ENCODE results near the gene CLPTM1. TPM values are rescaled to one million over a fixed set of nuclear protein-coding genes. Genes with fewer than 3 reads are reported as not detected.
"Not testable (repeated sequence)": the region's sequence is repeated elsewhere in the genome, so short reads cannot be mapped to it uniquely, and the experiment has no call there.

CLPTM1 gene
- total RNA-seq, 3 donors from 2014 or later: 98.3 to 125 (median 114) TPM

DNA sequence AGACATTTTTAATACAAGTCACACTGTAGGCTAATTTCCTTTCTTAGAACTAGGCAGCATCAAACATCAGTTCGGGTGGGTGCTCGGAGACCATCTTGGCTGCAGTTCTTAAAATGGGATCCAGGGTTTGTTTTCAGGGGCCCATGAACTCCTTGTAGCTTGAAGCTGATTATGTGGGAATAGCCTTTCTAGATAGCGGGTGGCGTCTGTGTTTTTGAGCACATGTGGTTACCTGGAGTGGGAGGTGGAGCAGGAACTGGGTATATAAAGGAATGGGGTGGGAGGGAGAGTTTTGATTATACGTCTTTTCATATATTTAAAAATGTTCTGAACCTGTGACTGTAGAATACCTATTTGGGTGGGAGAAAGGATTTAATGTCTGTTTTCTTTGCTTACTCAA is 12.9 kb downstream of the CLPTM1 start:
- no peak for ATAC-seq

GRCh38 chr19:44968670-44969069 is 13.5 kb downstream of the CLPTM1 start:
- TF ChIP-seq, protein P1, sequence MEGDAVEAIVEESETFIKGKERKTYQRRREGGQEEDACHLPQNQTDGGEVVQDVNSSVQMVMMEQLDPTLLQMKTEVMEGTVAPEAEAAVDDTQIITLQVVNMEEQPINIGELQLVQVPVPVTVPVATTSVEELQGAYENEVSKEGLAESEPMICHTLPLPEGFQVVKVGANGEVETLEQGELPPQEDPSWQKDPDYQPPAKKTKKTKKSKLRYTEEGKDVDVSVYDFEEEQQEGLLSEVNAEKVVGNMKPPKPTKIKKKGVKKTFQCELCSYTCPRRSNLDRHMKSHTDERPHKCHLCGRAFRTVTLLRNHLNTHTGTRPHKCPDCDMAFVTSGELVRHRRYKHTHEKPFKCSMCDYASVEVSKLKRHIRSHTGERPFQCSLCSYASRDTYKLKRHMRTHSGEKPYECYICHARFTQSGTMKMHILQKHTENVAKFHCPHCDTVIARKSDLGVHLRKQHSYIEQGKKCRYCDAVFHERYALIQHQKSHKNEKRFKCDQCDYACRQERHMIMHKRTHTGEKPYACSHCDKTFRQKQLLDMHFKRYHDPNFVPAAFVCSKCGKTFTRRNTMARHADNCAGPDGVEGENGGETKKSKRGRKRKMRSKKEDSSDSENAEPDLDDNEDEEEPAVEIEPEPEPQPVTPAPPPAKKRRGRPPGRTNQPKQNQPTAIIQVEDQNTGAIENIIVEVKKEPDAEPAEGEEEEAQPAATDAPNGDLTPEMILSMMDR (IDR thresholded peaks at IDR 0.05): no peak
- ATAC-seq: no peak
- intact Hi-C loops (cut with DNase I, micrococcal nuclease): no loop called here
- Histone ChIP-seq H3K36me3 (ENCODE audit: low read depth) (no peaks in the 10 kb centered on the region), H3K4me1 (ENCODE audit: low read depth) (no peaks in the 10 kb centered on the region), H3K4me3 (no peak overlapping the region), H3K9me3 (no peaks in the 10 kb centered on the region)
- no peak for DNase-seq

More for the DNA sequence above, 12.9 kb downstream of the CLPTM1 start:
- intact Hi-C loops (cut with DNase I, micrococcal nuclease): no loop called here
- H3K4me3 ChIP-seq: no peak overlapping the region
- no peak for DNase-seq
- TF ChIP-seq, protein P1 (IDR thresholded peaks at IDR 0.05): no peak
- H3K4me1 ChIP-seq (ENCODE audit: low read depth): no peaks in the 10 kb centered on the region
- H3K9me3 ChIP-seq: no peaks in the 10 kb centered on the region
- no peaks in the 10 kb centered on the region for H3K36me3 ChIP-seq (ENCODE audit: low read depth)

DNA sequence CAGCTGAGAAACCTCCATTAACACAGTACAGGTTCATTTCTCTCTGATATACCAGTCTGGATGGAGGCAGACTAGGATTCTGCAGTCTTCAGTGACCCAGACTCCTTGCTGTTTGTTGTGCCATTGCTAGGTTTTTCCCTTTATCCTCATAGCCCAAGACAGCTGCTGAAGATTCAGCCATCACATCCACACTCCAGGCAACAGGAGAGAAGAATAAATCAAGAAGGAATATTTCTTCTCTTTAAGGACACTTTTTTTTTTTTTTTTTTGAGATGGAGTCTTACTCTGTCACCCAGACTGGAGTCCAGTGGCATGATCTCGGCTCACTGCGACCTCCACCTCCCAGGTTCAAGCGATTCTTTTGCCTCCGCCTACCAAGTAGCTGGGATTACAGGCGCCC is 14.3 kb downstream of the CLPTM1 start:
- Histone ChIP-seq H3K9me3 (no peaks in the 10 kb centered on the region), H3K36me3 (ENCODE audit: low read depth) (peaks cover 3% of the 10 kb centered on the region), H3K4me1 (ENCODE audit: low read depth) (no peaks in the 10 kb centered on the region), H3K4me3 (no peak overlapping the region)
- DNase-seq (no peak), ATAC-seq (no peak)
- intact Hi-C loops (cut with DNase I, micrococcal nuclease): no loop called here
- TF ChIP-seq, protein P1 (IDR thresholded peaks at IDR 0.05): no peak

DNA sequence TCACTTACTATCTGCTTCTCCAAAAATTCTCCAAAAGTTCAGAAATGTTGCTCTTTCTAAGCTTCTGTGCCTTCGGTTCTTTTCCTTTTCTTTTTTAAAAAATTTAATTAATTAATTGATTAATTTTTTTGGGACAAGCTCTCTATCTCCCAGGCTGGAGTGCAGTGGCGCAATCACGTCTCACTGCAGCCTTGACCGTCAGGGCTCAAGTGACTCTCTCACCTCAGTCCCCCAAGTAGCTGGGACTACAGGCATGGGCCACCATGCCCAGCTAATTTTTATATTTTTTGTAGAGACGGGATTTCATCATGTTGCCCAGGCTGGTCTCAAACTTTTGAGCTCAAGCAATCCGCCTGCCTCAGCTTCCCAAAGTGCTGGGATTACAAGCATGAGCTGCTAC is 16.3 kb downstream of the CLPTM1 start:
- H3K4me1 ChIP-seq (ENCODE audit: low read depth); intact Hi-C loops (cut with DNase I, micrococcal nuclease); ATAC-seq; H3K36me3 ChIP-seq (ENCODE audit: low read depth); H3K4me3 ChIP-seq; DNase-seq; H3K9me3 ChIP-seq: not testable (repeated sequence)

DNA sequence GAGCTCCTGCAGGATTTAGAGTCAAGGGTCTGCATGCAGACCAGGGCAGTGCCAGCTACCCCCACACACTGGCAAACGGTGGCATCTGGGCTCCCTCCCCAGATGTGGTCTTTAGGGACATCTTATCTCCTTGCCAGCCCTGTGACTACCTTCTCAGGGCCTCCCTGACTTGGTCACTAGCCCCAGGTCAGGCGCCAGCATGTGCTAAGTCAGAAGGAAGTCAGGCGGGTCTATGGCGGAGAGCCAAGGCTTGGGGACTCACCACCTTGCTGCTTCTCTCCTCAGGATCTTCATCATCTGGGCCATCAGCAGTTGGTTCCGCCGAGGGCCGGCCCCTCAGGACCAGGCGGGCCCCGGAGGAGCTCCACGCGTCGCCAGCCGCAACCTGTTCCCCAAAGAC is 17.6 kb downstream of the CLPTM1 start:
- H3K36me3 ChIP-seq (ENCODE audit: low read depth): peaks cover 12% of the 10 kb centered on the region
- no peaks in the 10 kb centered on the region for H3K4me1 ChIP-seq (ENCODE audit: low read depth)
- no peak overlapping the region for H3K4me3 ChIP-seq
- no peaks in the 10 kb centered on the region for H3K9me3 ChIP-seq
- no peak for ATAC-seq
- TF ChIP-seq, protein P1 (IDR thresholded peaks at IDR 0.05): no peak
- intact Hi-C loops (cut with DNase I, micrococcal nuclease): no loop called here
- DNase-seq: no peak

DNA sequence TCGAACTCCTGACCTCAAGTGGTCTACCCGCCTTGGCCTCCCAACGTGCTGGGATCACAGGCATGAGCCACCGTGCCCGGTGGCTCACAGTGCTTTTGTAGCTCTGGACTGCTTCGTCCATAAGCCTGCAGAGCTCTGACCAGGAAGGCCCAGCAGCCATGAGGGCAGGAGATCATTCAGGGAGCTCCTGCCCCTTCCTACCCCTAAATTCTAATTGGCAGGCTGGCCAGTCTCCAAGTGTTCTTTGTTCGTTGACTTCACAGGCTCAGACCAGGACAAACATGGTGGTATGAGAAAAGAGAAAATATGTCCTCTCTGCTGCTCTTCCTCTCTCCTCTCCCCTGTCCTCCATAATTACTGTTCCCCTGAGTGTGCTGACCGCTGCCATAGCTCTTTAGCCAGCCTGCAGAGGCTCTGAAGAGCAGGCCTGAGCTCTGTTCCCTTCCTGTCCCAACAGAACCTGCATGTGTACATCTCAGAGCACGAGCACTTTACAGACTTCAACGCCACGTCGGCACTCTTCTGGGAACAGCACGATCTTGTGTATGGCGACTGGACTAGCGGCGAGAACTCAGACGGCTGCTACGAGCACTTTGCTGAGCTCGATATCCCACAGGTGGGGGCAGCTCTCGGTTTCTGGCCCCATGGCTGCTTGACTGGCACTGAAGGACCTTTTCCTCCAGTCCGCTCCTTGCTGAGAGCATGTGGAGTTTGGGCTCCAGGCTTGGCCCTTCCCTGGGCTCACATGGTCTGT is 19.0 kb downstream of the CLPTM1 start:
- TF ChIP-seq, protein P1 (IDR thresholded peaks at IDR 0.05): no peak
- H3K36me3 ChIP-seq (ENCODE audit: low read depth): peaks cover 12% of the 10 kb centered on the region

More for the DNA sequence above, 19.0 kb downstream of the CLPTM1 start:
- no peak overlapping the region for H3K4me3 ChIP-seq
- intact Hi-C loops (cut with DNase I, micrococcal nuclease): no loop called here
- H3K9me3 ChIP-seq: no peaks in the 10 kb centered on the region
- DNase-seq (no peak), ATAC-seq (no peak)
- no peaks in the 10 kb centered on the region for H3K4me1 ChIP-seq (ENCODE audit: low read depth)

All from mucosa of descending colon (tissue), 3 donors.